HG03460 (cell line): ENCODE measurements around the gene OTOS.

Experiments
- ATAC-seq: cut with Tn5 transposase; IDR thresholded peaks from one replicate; pipeline ENCODE4 v1.9.1; 2021; ENCODE audit not compliant: unreplicated experiment

Gene OTOS

DNA sequence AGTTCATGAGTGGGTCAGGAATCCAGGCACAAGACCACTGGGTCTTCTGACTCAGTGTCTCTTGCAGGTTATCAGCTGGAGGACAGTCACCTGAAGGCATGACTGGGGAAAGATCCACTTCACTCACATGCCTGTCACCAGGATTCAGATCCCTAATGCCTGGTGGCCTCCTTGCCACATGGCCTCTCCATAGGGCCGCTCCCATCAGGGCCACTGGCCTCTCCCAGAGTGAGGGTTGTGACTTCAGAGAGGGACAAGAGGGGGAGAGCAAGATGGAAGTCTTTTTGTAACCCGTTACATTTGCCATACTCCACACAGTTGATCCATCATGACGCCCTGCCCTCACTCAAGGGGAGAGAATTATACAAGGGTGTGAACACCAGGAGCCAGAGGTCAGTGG is 13.0 kb upstream of the OTOS start:
- ATAC-seq: no peak

DNA sequence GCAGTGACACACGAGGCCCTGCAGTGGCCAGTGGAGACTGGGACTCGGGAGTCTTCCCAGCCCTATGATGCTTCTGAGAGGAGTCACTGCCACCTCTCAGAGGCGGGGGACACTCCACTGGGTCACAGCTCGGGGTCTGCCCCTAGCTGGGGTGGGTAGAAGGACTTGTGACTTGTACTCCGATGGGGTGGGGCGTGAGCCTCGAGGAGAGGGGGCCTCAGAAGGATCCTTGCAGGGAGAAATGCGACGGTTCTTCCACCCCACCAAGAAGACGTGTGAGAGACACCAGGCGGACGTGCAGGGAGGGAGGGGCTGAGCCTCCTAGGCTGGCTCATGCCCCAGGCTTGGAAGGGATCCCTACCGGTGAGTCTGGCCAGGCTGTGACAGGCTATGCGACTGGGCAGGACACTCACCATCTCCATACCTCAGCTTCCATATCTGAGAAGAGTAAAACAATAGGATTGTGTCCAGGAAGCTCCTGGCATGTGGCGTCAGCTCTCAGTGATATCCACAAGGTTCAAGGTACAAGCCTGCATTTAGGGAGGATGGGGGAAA is 11.1 kb upstream of the OTOS start:
- no peak for ATAC-seq

DNA sequence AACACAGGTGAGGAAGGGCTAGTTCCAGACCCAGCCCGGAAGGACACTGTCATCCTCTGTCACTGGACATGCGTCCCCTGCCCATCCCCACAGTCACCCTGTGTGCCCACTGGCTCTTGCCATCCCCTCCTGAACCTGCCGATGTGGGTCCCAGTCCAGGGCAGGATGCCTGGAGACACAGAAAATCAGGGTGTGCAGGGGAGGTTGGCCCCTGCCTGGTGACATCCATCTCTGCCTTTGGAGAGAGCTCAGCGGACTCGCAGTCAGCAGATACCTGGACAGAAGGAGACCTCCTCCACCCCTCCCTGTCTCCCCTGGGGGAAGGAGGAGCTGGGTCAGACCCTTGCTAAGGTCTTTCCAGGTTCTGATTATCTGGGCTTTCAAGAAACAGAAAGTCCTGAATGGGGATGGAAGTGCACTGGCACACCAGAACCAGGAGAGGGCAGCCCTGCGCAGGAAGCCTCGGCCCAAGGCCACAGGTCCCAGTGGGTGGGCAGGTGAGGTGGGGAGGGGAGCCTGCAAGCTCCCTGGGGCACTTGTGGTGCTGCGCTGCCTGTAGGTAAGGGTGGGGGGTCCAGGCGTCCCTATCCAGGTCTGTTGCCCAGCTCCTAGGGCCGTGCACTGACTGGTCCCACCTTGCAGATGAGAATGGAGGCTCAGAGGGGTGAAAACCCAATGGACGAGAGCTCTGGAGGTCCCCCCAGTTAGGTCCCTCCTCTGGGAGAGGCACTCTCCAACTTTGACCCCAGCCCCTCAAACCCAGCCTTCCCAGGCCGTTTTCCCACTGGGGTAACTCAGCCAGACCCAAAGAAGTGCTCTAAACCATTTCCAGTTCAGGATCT is 9.7 kb upstream of the OTOS start:
- no peak for ATAC-seq

DNA sequence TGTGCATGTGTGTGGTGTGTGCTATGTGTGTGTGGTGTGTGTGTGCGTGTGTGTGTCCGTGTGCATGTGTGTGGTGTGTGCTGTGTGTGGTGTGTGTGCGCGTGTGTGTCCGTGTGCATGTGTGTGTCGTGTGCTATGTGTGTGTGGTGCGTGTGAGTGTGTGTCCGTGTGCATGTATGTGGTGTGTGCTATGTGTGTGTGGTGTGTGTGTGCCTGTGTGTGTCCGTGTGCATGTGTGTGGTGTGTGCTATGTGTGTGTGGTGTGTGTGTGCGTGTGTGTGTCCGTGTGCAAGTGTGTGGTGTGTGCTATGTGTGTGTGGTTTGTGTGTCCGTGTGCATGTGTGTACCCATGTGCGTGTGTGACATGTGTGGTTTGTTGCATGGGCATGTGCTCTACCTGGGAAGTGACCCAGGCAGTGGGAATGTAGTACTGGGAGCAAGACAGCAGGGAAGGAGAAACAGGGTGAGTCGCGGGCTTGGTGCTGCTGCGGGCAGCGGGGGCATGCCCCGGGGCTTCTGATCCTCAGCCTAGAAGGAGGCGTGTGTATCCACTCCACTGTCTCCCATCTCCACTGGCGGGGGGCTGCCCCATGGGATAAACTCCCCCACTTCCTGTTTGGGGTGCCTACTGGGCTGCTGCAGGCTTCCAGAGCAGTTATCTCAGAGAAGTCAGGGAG is 7.6 kb upstream of the OTOS start:
- no peak for ATAC-seq

DNA sequence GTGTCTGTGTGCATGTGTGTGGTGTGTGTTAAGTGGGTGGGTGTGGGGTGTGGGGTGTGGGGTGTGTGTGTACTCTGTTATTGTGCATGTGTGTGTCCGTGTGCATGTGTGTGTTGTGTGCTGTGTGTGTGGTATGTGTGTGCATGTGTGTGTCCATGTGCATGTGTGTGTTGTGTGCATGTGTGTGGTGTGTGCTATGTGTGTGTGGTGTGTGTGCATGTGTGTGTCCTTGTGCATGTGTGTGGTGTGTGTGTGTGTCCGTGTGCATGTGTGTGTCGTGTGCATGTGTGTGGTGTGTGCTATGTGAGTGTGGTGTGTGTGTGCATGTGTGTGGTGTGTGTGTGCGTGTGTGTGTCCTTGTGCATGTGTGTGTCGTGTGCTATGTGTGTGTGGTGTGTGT is 6.9 kb upstream of the OTOS start:
- no peak for ATAC-seq

DNA sequence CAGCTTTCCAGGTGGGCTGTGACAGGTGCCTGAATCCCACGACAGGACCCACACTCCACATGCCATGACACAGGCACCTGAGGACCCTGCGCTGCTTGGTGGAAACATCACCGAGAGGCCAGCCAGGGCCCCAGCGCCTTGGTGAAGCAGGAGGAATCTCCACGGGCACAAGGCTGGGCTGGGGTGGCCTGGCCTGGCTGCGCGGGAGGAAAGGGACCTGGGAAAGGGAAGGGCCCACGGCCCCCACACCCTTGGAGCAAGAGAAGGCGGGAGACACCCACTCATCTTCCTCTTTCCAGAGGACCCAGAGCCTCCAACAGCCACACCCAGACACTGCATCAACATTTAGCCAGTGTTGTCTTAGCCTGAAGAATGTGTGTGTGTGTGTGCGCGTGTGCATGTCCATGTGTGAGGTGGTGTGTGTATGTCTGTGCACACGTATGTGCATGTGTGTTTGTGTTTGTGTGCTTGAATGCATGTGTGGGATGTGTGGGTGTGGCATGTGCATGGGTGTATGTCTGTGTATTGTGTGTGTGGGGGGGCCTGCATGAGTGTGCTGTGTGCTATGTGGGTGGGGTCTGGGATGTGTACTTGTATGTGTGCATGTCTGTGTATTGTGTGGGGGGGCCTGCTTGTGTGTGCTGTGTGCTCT is 6.3 kb upstream of the OTOS start:
- no peak for ATAC-seq

DNA sequence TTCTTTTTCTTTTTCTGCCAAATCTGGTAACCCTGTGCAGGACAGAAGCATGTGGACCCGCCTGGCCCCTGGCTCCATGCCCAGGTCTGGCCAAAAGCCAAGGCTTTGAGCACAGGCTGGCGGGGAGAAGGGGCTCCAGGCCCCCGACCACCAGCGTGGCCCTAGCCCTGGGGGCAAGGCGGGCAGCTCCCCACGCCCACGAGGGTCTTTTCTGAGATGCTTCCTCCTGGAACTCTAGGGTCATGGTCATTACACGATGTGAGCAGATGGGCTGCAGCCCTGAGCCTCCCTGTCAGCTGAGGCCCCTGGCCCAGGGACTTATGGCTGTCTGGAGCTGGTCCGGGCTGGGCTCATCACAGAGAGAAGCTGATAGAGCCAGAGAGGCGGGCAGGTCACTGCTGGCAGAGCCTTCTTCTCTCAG is 5.7 kb upstream of the OTOS start:
- ATAC-seq: no peak

DNA sequence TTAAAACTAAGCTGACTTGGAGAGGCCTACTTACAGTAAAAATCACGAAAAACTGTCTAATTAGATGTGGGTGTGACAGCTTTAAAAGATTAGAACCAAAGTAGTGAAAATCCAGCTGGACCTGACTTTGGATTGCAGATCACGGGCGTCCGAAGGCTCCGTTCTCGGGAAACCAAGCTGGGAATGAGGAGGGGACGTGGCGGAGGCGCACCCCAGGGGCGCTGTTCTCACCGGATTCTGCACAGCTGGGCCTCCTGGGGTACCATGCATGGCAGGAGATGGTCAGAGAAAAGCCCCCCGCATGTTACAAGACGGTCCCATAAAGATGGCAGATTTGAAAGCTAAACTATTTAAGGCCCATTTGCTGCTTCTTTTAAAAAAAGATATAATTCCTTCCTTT is 5.0 kb upstream of the OTOS start:
- ATAC-seq: no peak

DNA sequence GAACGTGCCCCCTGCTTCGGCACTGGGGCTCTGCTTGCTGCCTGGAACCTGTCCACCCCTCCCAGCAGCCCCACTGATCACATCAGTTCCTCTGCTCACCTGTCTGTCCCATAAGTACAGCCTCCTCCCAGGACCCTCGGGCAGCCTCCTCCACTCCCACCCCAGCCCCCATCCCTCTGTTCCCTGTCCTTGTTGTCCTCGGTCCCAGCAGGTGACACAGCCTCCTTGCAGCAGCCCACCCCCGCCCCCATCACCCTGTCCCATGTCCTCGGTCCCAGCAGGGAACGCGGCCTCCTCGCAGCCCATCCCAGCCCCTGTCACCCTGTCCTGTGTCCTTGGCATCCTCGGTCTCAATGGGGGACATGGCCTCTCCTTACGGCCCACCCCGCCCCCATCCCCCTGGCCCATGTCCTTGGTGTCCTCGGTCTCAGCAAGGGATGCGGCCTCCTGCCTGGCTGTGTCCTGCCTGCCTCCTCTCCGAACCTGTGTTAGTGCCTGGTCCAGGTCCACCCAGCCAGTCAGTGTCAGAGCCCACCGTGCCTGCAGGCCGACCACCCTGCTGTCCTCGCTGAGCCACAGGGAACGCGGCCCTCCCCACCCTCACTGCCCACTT is 4.3 kb upstream of the OTOS start:
- no peak for ATAC-seq

DNA sequence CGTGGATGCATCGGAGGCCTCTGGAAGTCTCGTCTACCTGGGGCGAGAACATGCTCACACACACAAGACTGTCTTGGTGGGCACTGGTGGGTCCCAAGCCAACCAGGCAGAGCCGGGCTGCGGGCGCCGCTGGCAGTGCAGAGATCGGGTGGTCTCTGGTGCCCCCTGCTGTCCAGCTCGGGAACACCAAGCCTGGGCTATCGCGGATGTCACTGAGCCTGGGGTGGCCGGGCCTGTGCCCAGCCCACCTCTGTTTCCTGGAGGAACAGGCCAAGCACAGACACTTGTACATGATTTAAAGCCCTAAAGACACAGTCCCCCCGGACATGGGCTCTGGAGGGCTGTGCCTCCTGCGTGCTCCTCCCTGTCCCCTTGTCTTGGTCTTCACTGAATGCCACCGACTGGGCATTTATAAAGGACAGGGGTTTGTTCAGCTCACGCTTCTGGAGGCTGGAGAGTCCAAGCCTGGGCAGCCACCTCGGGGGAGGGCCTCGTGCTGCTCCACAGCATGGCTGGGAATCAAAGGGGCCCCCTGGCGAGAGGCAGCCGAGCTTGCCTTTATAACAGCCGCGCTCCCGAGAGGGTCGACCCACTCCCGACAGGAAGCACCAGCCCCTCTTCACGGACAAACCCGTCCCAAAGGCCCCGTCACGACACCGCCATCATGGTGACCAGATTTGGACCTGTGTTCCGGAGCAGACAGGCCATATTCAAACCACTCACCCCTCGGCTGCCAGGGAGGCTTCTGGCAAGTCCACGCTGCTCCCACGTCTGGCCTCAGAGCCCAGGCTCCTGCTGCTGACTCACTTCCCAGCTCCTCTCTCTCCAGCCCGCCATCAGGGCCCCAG is 3.6 kb upstream of the OTOS start:
- no peak for ATAC-seq

DNA sequence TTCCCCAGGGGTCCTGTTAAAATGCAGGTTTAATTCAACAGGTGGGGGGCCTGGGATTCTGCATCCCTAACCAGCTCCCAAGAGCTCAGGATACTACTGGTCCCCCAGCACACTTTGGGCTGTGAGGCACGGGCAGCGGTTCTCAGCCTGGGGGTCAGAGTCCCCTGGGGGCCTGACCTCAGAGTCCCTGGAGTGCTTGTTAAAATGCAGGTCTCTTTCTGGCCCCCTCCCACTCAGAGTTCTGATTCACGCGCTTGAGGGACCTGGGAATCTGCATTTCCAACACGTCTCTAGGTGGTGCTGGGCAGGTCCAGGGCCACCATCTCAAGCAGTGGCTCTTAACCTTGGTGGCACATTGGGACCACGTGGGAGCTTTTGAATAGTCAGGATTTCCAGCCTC is 2.8 kb upstream of the OTOS start:
- ATAC-seq: no peak

DNA sequence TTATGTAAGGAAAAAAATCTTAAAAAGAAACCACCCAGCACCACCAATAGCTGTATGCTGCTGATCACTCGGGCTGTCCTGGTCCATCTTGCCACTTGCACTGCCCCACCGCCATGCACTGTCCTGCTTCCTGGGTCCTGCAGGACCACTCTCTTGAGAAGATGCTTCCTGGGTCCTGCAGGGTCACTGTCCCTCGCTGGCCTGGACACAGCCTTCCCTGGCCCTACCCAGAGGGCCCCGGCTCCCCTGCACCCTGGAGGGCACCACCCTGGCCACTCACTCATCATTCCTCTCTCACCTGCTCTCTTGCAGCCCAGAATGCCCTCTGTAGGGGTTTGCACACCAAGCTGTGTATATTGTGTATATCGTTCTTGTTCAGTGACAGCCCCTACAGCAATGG is 2.4 kb upstream of the OTOS start:
- ATAC-seq: no peak

DNA sequence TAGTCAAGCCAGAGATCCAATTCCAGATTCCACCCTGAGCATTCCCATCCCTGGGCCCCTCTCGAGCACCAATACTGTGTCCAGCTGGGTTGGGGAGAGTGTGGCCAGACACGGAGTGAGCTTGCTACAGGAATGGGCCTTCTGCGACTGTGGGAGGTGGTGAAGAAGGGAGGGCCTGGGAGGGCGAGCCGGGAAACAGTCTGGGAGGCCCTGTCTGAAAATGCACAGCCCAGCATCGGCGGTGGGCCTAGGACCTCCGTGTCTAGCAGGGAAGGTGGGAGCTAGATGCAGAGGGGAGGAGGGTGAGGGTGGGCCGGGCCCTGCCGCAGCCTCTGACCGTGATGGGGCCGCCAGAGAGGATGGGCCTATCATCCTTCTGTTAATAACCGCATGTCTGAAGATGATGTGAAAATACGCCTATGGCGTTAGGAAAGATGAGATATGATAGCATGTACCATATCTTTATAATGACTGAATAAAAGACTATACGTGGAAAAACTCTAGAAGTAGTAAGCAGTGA is 1.9 kb upstream of the OTOS start:
- ATAC-seq: no peak

DNA sequence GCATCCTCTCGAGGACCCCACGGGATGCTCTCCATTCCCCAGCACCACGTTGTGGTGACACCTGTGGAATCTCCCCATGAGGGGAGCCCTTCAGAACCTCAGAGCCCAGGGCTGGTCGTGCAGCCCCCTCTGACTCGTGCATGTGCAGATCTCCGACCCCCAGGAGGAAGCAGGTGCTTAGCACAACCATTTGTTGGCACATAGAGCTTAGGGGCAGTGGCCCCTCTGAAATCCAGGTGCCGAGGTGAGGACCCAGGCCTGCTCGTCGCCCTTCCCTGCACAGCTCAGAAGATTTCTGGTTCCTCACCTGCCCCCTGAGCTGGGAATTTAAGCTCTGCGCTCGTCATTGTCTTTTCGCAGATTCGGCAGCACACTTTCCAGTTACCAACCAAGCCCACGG is 1.3 kb upstream of the OTOS start:
- no peak for ATAC-seq

DNA sequence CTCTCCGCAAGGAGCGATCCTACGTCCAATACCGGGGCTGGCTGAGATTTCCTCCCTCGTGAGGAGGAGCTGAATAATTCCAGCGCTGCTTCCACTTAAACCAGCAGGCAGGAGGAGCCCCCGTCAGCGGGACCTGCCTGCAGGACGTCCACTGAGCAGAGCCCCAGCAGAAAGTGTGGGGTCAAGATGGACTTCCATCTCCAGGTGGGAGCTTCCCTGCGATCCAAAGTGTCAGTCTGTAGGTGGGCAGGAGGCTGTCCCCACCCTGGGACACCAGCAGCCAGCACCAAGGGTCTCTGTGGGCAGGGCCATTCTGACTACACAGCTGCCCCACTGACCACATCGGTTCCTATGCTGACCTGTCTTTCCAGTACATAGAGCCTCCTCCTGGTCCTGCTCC is 462 bp upstream of the OTOS start:
- no peak for ATAC-seq

DNA sequence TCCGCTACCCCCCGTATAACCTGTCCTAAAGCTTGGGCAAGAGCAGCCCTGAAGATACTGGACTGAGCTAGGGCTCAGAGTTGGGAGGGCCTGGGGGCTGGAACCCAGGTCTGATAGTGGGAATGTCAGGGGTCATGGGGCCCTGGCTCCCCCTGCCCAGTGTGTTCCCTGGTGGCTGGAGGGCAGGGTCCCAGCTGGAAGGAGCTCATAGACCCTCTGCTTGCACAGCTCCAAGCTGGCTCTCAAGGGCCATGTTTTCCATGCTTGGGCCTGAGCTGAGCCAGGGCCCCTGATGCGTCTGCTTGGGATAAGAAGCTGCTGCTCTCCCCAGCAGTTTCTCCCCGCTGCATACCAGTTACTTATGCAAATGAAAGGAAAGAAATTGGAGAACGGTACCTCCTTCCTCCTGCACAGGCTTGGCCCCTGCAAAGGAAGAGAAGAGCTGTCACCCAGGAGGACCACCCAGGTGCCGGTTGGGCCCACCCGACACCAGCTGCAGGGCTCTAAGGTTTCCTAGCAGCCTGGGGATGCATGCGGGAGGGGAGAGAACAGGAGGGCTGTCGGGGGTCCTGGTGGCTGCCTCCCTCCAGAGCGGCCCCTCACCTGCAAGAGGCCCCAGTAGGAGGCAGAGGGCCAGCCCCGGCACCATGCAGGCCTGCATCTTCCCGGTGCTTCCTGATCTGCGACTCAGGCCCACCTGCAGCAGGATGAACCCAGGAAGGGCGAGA is 628 bp downstream of the OTOS start:
- no peak for ATAC-seq

DNA sequence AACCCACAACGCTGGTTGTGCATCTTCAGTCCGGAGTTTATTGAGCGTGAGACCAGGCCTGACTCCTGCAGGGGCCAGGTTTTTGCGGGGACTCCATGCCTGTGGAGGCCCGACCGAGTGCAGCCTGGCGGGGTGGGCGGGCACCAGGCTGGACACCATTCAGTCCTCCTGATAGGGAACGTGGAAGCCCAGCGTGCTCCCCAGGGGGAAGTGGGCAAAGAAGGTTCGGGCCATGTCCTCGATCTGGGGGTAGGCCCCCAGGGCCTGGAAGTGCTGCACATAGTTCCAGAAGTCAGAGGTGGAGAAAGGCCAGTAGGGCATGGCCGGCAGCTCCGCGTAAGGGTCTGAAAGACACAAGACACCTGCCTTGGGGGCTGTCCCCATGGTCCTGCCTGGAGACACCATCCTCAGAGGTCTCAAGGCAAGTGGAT is 1.4 kb downstream of the OTOS start:
- no peak for ATAC-seq

DNA sequence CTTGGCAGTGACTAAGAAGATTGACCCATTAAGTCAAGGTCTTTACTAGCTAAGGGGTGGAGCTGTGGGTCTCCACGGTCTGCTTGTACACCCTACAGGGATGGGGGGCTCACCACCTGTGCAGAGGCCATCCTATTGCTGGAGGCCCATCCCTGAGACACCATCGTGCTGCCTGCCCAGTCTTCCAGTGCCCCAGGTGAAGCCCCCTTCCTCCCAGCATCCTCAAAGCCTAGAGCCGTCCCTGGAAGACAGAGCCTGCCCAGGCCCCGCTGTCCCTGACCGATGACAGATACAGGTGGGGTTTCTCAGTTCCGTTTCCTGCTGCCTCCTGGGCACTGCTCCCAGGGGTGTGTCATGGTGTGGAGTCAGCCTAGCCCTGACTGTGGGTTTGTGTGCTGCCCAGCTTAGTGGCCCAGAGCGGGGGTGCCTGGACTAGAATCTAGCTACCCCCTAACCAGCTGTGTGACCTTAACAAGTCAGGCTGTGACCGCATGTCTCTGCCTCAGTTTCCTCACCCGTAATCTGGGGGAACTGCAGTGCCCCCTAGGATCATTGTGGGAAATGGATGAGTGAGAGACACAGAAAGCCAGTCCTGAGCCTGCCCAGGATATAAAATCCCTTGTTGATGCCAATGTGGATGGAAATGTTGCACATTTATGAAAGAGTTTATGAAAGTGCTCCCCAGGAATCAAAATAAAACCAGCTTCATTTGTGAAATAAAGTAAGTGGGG is 2.0 kb downstream of the OTOS start:
- ATAC-seq: no peak
